CD4-positive, CD25-positive, alpha-beta regulatory T cell (primary cell): ENCODE measurements around the gene ZCCHC17. TPM values are rescaled to one million over a fixed set of nuclear protein-coding genes. Genes with fewer than 3 reads are reported as not detected.
"Not testable (repeated sequence)": the region's sequence is repeated elsewhere in the genome, so short reads cannot be mapped to it uniquely, and the experiment has no call there.

Experiments used
- ATAC-seq, 2 donors: fragments of 150-1000 bp; cut with Tn5 transposase; one replicate each; pipeline ENCODE4 v1.10.0; 2021; ENCODE audit warnings: low read depth in 2 of 2, moderate number of reproducible peaks in 2 of 2, moderate library complexity in 1 of 2
- DNase-seq, 3 donors: peaks; one replicate each; pipeline versions ENCODE4 v3.0.0 to v3.0.0-alpha.2; 2012 to 2022; ENCODE audit warnings: mixed read lengths in 1 of 3
- H3K27ac ChIP-seq: one replicate; pipeline ENCODE4 v1.7.0; 2013; ENCODE audit warnings: mild to moderate bottlenecking, low read length; ENCODE audit not compliant: insufficient read depth, poor library complexity, severe bottlenecking
- H3K27me3 ChIP-seq: one replicate; pipeline ENCODE4 v1.7.0; 2013; ENCODE audit warnings: low read length; ENCODE audit not compliant: control insufficient read depth, insufficient read depth
- H3K36me3 ChIP-seq: one replicate; pipeline ENCODE4 v1.7.0; 2013; ENCODE audit warnings: mild to moderate bottlenecking, low read length, moderate library complexity; ENCODE audit not compliant: control insufficient read depth, insufficient read depth
- H3K4me1 ChIP-seq: 2 replicates; pipeline ENCODE4 v1.7.0; 2013; ENCODE audit warnings: mild to moderate bottlenecking, low read length; ENCODE audit not compliant: insufficient read depth, control insufficient read depth, poor library complexity, severe bottlenecking
- H3K4me3 ChIP-seq: one replicate; pipeline ENCODE4 v1.7.0; 2013; ENCODE audit warnings: low read depth, mild to moderate bottlenecking, low read length, moderate library complexity
- H3K9me3 ChIP-seq, 2 experiments: 1 replicate in 1 of 2; 2 replicates in 1 of 2; pipeline ENCODE4 v1.7.0; 2013; ENCODE audit warnings: low read length in 2 of 2, mild to moderate bottlenecking in 1 of 2, moderate library complexity in 1 of 2; ENCODE audit not compliant: control insufficient read depth in 2 of 2
- H3K27ac Mint-ChIP-seq, 3 donors: one replicate each; pipeline ENCODE4 v1.8.0; 2020 to 2022; ENCODE audit warnings: mild to moderate bottlenecking in 3 of 3, mixed read lengths in 3 of 3, moderate library complexity in 2 of 3
- H3K27me3 Mint-ChIP-seq: one replicate; pipeline ENCODE4 v1.8.0; 2022; ENCODE audit warnings: mild to moderate bottlenecking, mixed read lengths
- H3K36me3 Mint-ChIP-seq: one replicate; pipeline ENCODE4 v1.8.0; 2020; ENCODE audit warnings: mixed read lengths
- H3K4me1 Mint-ChIP-seq, 4 donors: one replicate each; pipeline ENCODE4 v1.8.0; 2020 to 2022; ENCODE audit warnings: mixed read lengths in 4 of 4, mild to moderate bottlenecking in 1 of 4
- H3K4me3 Mint-ChIP-seq, 4 donors: one replicate each; pipeline ENCODE4 v1.8.0; 2020 to 2022; ENCODE audit warnings: mild to moderate bottlenecking in 4 of 4, mixed read lengths in 4 of 4, moderate library complexity in 3 of 4
- H3K9me3 Mint-ChIP-seq, 7 donors: one replicate each; pipeline ENCODE4 v1.8.0; 2020 to 2022; ENCODE audit warnings: mixed read lengths in 7 of 7, mild to moderate bottlenecking in 3 of 7, moderate library complexity in 2 of 7
- polyA plus RNA-seq, 4 donors: library from polyadenylated mRNA; unstranded; fragments of 300-500 nt; fragmentation: Illumina TruSeq; gene quantifications; one replicate each; pipeline ENCODE4 v1.2.3, GENCODE V29; 2021
- total RNA-seq: library from RNA; stranded (reverse); gene quantifications from one replicate; pipeline ENCODE4 v1.2.3, GENCODE V29; 2022

ZCCHC17 gene
- total and polyA plus RNA-seq, 5 donors from 2014 or later, result 14.3 to 58.6 (median 45.8) TPM

DNA sequence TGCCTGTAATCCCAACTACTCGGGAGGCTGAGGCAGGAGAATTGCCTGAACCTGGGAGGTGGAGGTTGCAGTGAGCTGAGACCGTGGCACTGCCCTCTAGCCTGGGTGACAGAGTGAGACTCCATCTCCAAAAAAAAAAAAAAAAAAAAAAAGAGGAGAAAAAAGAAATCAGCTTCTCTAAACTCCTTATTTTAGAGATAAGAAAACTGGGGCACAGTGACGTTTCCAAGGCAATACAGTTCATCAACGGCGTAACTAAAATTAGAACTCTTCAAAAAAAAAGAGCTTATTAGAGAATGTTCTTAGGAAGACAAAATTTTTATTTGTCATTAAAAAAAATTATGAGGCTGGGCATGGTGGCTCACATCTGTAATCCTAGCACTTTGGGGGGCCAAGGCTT lies 34.4 kb upstream of the ZCCHC17 start:
- not testable (repeated sequence) for H3K27ac ChIP-seq, H3K4me3 Mint-ChIP-seq, H3K4me1 ChIP-seq, DNase-seq, H3K27me3 Mint-ChIP-seq, H3K27me3 ChIP-seq, H3K4me1 Mint-ChIP-seq, H3K4me3 ChIP-seq, H3K9me3 ChIP-seq, ATAC-seq, H3K27ac Mint-ChIP-seq, H3K9me3 Mint-ChIP-seq
- peaks cover 50% of the 10 kb centered on the region for H3K36me3 Mint-ChIP-seq
- peaks cover 79% of the 10 kb centered on the region for H3K36me3 ChIP-seq

DNA sequence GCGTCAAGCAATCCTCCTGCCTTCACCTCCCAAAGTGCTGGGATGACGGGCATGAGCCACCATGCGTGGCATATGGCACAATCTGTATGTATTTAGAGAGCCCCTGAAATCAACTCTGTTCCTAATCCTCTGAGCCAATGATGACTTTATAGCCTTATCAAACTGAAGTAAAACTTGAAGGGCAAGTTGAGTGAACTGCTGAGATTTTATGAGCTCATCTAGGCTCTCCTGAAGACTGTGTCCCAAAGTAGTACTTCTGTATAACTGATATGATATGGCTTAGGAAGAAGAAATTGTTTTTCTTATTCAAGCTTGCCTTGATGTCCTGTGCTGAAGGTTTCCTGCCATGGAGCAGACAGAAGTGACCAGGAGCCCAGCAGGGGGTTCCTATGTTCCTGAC lies 33.4 kb upstream of the ZCCHC17 start:
- no peaks in the 10 kb centered on the region for H3K4me1 Mint-ChIP-seq
- peaks cover 51% of the 10 kb centered on the region for H3K36me3 Mint-ChIP-seq
- H3K27me3 ChIP-seq, result no peaks in the 10 kb centered on the region
- H3K4me3 ChIP-seq, result no peak overlapping the region
- no peak for DNase-seq
- H3K27me3 Mint-ChIP-seq, result no peaks in the 10 kb centered on the region
- H3K9me3 Mint-ChIP-seq, result peaks cover 0 to 2% (median 0%) of the 10 kb centered on the region in 7 donors
- H3K27ac Mint-ChIP-seq, result no peak overlapping the region
- no peak for ATAC-seq
- no peak overlapping the region for H3K4me3 Mint-ChIP-seq
- peaks cover 80% of the 10 kb centered on the region for H3K36me3 ChIP-seq
- H3K4me1 ChIP-seq, result no peaks in the 10 kb centered on the region
- no peaks in the 10 kb centered on the region for H3K9me3 ChIP-seq
- H3K27ac ChIP-seq, result no peak overlapping the region

DNA sequence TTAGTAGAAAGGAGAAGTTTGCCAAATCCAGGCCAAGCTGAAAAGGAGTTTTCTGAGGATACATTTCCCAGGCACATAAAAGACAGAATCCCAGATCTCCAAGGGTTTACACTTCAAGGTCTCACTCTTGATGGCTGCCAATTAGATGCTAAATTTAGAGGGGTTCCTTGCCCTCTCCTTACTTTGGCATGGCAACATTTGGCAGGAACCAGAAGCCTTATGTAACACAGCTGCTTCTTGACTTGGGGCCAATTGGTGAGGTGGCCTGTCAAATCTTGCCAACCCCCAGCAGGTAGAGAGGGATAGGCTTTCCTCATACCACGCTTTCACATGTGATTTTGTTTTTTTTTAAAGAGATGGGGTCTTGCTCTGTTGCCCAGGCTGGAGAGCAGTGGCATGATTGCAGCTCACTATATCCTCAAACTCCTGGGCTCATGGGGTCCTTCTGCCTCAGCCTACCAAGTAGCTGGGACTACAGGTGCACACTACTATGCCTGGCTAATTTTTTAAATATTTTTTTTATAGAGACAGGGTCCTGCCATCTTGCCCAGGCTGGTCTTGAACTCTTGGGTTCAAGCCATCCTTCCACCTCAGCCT lies 31.9 kb upstream of the ZCCHC17 start:
- Histone ChIP-seq H3K4me1 (no peaks in the 10 kb centered on the region), H3K36me3 (peaks cover 82% of the 10 kb centered on the region), H3K9me3 (no peaks in the 10 kb centered on the region), H3K4me3 (no peak overlapping the region), H3K27ac (no peak overlapping the region), H3K27me3 (no peaks in the 10 kb centered on the region)
- Mint-ChIP-seq H3K36me3 (peaks cover 52% of the 10 kb centered on the region), H3K9me3 (peaks cover 0 to 2% (median 0%) of the 10 kb centered on the region in 7 donors), H3K4me3 (no peak overlapping the region), H3K27me3 (no peaks in the 10 kb centered on the region), H3K27ac (peak overlapping the region in 1 of 3 donors; percentile 58), H3K4me1 (no peaks in the 10 kb centered on the region)
- ATAC-seq (no peak), DNase-seq (no peak)

DNA sequence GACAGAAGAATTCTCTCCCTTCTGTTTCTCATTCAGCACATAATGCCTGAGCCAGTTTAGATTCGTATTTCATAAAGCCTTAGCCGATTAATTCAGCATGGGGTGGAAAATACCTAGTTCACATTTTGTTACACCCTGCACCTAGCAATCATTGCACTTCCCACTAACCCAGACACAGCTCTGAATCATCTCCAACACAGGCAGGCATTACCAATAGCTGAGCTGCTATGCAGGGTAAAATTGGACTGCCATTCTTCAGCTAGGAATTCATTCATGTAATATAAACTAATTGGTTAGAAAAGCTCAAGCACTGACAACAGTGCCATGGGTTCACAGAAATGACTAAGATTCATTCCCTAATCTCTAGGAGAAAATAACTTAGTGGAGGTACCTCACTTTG lies 30.3 kb upstream of the ZCCHC17 start:
- DNase-seq (no peak), ATAC-seq (no peak)
- no peak overlapping the region for H3K27ac ChIP-seq
- H3K27ac Mint-ChIP-seq, result peak overlapping the region in 1 of 3 donors; percentile 49
- no peaks in the 10 kb centered on the region for H3K27me3 ChIP-seq
- peaks cover 0 to 2% (median 0%) of the 10 kb centered on the region in 7 donors for H3K9me3 Mint-ChIP-seq
- no peaks in the 10 kb centered on the region for H3K27me3 Mint-ChIP-seq
- no peak overlapping the region for H3K4me3 ChIP-seq
- peaks cover 84% of the 10 kb centered on the region for H3K36me3 ChIP-seq
- no peaks in the 10 kb centered on the region for H3K4me1 Mint-ChIP-seq
- H3K4me3 Mint-ChIP-seq, result no peak overlapping the region
- H3K9me3 ChIP-seq, result no peaks in the 10 kb centered on the region
- H3K4me1 ChIP-seq, result no peaks in the 10 kb centered on the region
- peaks cover 57% of the 10 kb centered on the region for H3K36me3 Mint-ChIP-seq

DNA sequence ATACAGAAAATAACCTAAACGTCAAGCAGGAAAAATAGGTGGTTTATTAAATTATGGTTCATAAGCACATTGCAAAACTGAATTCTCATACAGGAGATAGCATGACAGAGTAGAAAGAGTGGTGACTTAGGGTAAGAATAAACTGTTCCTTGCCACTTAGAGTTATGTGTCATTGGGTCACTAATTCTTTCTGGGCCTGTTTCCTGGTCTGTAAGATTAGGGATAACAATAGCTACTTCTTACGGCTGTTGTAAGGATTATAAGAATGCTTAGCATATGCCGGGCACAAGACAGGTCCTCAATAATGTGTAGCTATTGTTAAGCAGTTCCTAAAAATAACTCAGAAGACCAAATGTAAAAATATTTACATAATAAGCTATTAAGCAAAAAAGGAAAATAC lies 24.5 kb upstream of the ZCCHC17 start:
- H3K4me1 ChIP-seq, result no peaks in the 10 kb centered on the region
- H3K9me3 Mint-ChIP-seq, result peaks cover 0 to 2% (median 0%) of the 10 kb centered on the region in 7 donors
- peaks cover 5 to 8% (median 7%) of the 10 kb centered on the region in 4 donors for H3K4me1 Mint-ChIP-seq
- no peaks in the 10 kb centered on the region for H3K9me3 ChIP-seq
- no peaks in the 10 kb centered on the region for H3K27me3 Mint-ChIP-seq
- no peak overlapping the region for H3K27ac ChIP-seq
- H3K36me3 ChIP-seq, result peaks cover 83% of the 10 kb centered on the region
- H3K27me3 ChIP-seq, result no peaks in the 10 kb centered on the region
- ATAC-seq, result no peak
- H3K36me3 Mint-ChIP-seq, result peaks cover 49% of the 10 kb centered on the region
- no peak for DNase-seq
- no peak overlapping the region for H3K4me3 ChIP-seq
- H3K4me3 Mint-ChIP-seq, result no peak overlapping the region
- H3K27ac Mint-ChIP-seq, result no peak overlapping the region

DNA sequence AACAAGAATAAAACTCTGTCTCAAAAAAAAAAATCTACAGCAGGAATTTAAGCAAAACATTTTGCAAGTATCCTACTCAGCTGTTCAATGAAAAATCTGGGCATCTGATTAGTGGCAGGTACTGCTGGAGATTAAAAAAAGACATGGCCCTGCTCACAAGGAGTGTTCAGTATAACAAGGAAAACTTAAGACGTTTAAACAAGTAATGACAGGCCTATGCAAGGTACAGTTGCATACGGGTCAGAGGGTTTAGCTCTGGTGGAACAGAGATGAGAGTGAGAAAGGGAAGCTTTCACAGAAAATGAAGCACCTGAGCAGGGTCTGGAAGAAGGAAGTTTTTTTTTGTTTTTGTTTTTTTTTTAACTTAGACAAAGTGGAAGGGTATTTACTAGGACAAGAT lies 23.2 kb upstream of the ZCCHC17 start:
- H3K4me3 ChIP-seq, result no peak overlapping the region
- H3K9me3 ChIP-seq, result no peaks in the 10 kb centered on the region
- DNase-seq (no peak), ATAC-seq (no peak)
- peaks cover 84% of the 10 kb centered on the region for H3K36me3 ChIP-seq
- no peaks in the 10 kb centered on the region for H3K9me3 Mint-ChIP-seq
- H3K36me3 Mint-ChIP-seq, result peaks cover 46% of the 10 kb centered on the region
- H3K27ac Mint-ChIP-seq, result peak overlapping the region in 1 of 3 donors; percentile 70
- peaks cover 7 to 11% (median 9%) of the 10 kb centered on the region in 4 donors for H3K4me1 Mint-ChIP-seq
- peak overlapping the region in 1 of 4 donors; percentile 21 for H3K4me3 Mint-ChIP-seq
- no peaks in the 10 kb centered on the region for H3K4me1 ChIP-seq
- H3K27ac ChIP-seq, result no peak overlapping the region
- H3K27me3 Mint-ChIP-seq, result no peaks in the 10 kb centered on the region
- H3K27me3 ChIP-seq, result no peaks in the 10 kb centered on the region

DNA sequence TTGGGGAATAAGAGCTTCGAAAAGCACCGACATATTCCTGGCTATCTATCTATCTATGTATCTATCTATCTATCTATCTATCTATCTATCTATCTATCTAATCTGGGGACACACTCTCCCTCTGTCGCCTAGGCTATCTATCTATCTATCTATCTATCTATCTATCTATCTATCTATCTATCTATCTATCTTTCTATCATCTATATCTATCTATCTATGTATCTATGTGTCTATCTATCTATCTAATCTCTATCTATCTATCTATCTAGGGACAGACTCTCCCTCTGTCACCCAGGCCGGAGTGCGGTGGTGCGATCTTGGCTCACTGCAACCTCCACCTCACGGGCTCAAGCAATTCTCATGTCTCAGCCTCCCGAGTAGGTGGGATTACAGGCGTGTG lies 14.4 kb upstream of the ZCCHC17 start:
- peaks cover 5 to 18% (median 13%) of the 10 kb centered on the region in 4 donors for H3K4me1 Mint-ChIP-seq
- not testable (repeated sequence) for H3K27ac ChIP-seq, H3K9me3 Mint-ChIP-seq, H3K4me3 Mint-ChIP-seq, H3K9me3 ChIP-seq, H3K27me3 Mint-ChIP-seq, ATAC-seq, H3K4me3 ChIP-seq, H3K27ac Mint-ChIP-seq, DNase-seq, H3K27me3 ChIP-seq, H3K4me1 ChIP-seq
- H3K36me3 Mint-ChIP-seq, result peaks cover 44% of the 10 kb centered on the region
- H3K36me3 ChIP-seq, result peaks cover 75% of the 10 kb centered on the region

DNA sequence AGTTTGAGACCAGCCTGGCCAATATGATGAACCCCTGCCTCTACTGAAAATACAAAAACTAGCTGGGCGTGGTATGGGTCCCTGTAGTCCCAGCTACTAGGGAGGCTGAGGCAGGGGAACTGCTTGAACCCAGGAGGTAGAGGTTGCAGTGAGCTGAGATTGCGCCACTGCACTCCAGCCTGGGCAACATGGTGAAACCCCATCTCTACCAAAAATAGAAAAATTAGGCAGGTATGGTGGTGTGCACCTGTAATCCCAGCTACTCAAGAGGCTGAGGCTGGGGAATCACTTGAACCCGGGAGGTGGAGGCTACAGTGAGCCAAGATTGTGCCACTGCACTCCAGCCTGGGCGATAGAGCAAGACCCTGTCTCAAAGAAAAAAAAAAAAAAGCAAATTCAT lies 9.0 kb upstream of the ZCCHC17 start:
- not testable (repeated sequence) for H3K27me3 ChIP-seq, H3K27ac Mint-ChIP-seq, H3K4me3 ChIP-seq, H3K4me1 ChIP-seq, H3K9me3 ChIP-seq, H3K27ac ChIP-seq, H3K4me3 Mint-ChIP-seq, ATAC-seq, DNase-seq, H3K27me3 Mint-ChIP-seq, H3K9me3 Mint-ChIP-seq
- H3K36me3 Mint-ChIP-seq, result peaks cover 35% of the 10 kb centered on the region
- H3K36me3 ChIP-seq, result peaks cover 77% of the 10 kb centered on the region
- peaks cover 3 to 13% (median 7%) of the 10 kb centered on the region in 4 donors for H3K4me1 Mint-ChIP-seq
